A549 (cell line): ENCODE results near the gene ETV1. TPM values are rescaled to one million over a fixed set of nuclear protein-coding genes. Genes with fewer than 3 reads are reported as not detected.

Experiments used
- ATAC-seq, 2 experiments: fragments of 200-7000 bp in 1 of 2; fragments of >200 bp in 1 of 2; cut with Nextera tagmentation in 1 of 2; cut with Tn5 transposase in 1 of 2; 3 replicates each; pipeline versions ENCODE4 v1.8.0 to v1.9.1; 2018 to 2020; ENCODE audit warnings: mild to moderate bottlenecking in 1 of 2, moderate library complexity in 1 of 2
- CTCF ChIA-PET: fragments of 300-600 bp; sonication (Branson Sonifier 250); formaldehyde crosslinking; extraction: SDS; loops from one replicate; lab custom pipeline; 2021; ENCODE audit warnings: antibody characterized with exemption, inconsistent platforms; lab: Yijun Ruan, JAX
- POLR2A ChIA-PET: fragments of 350-600 bp; formaldehyde crosslinking; extraction: SDS; loops from one replicate; lab custom pipeline; 2021; ENCODE audit warnings: antibody characterized with exemption, inconsistent platforms; lab: Yijun Ruan, JAX
- DNase-seq, 2 experiments: peaks; one replicate each; pipeline versions ENCODE4 v3.0.0 to v3.0.0-alpha.2; 2011 to 2016; ENCODE audit warnings: low read depth in 1 of 2, low spot score in 1 of 2
- FAIRE-seq: peaks from 2 replicates; lab custom pipeline; 2011; peaks lifted over from hg19 to GRCh38; lab: Jason Lieb, UNC
- H3K27ac ChIP-seq, 2 experiments: fragments of >200 bp; sonication (Bioruptor Twin); formaldehyde crosslinking; 3 replicates each; pipeline ENCODE4 v1.5.1; 2016 to 2017
- H3K4me1 ChIP-seq: fragments of >200 bp; sonication (Bioruptor Twin); formaldehyde crosslinking; 3 replicates; pipeline ENCODE4 v1.6.1; 2016
- H3K4me2 ChIP-seq: fragments of >200 bp; sonication (Bioruptor Twin); formaldehyde crosslinking; 3 replicates; pipeline ENCODE4 v1.6.1; 2016
- H3K4me3 ChIP-seq: fragments of >200 bp; sonication (Bioruptor Twin); formaldehyde crosslinking; 3 replicates; pipeline ENCODE4 v1.5.1; 2016
- H3K9me3 ChIP-seq: fragments of >200 bp; sonication (Bioruptor Twin); formaldehyde crosslinking; 3 replicates; pipeline ENCODE4 v1.6.1; 2016
- ATOH8 ChIP-seq: fragments of 250-450 bp; sonication (Bioruptor Pico); IDR thresholded peaks from 2 replicates; pipeline ENCODE4 v1.5.0; 2020; ENCODE audit warnings: low read depth, mild to moderate bottlenecking, moderate library complexity
- BHLHE40 ChIP-seq: IDR thresholded peaks from 2 replicates; pipeline ENCODE4 v1.6.1; 2012; ENCODE audit warnings: low read depth, low read length, inconsistent platforms
- CBX2 ChIP-seq: fragments of 200-600 bp; sonication (generic); IDR thresholded peaks from 2 replicates; pipeline ENCODE4 v1.6.1; 2016; ENCODE audit warnings: low read depth, mild to moderate bottlenecking, borderline replicate concordance
- EHF ChIP-seq: fragments of 250-450 bp; sonication (Bioruptor Pico); IDR thresholded peaks from 2 replicates; pipeline ENCODE4 v1.5.0; 2020; ENCODE audit warnings: mild to moderate bottlenecking
- ESRRA ChIP-seq: fragments of 150-350 bp; IDR thresholded peaks from 2 replicates; pipeline ENCODE4 v1.6.1; 2014; ENCODE audit warnings: mild to moderate bottlenecking, low read length, borderline replicate concordance
- HEYL ChIP-seq: fragments of 250-450 bp; sonication (Bioruptor Pico); IDR thresholded peaks from 2 replicates; pipeline ENCODE4 v1.8.0; 2021; ENCODE audit warnings: mild to moderate bottlenecking, moderate library complexity
- HMGXB4 ChIP-seq: fragments of 250-450 bp; sonication (Bioruptor Pico); IDR thresholded peaks from 2 replicates; pipeline ENCODE4 v1.5.0; 2021; ENCODE audit warnings: mild to moderate bottlenecking, moderate library complexity, borderline replicate concordance
- HOXB5 ChIP-seq: fragments of 250-450 bp; sonication (Bioruptor Pico); IDR thresholded peaks from 2 replicates; pipeline ENCODE4 v1.5.0; 2020; ENCODE audit warnings: mild to moderate bottlenecking, moderate library complexity
- KDM1A ChIP-seq: fragments of 200-600 bp; sonication (generic); IDR thresholded peaks from 2 replicates; pipeline ENCODE4 v1.6.1; 2016; ENCODE audit warnings: low read depth, mild to moderate bottlenecking
- NPAS2 ChIP-seq: fragments of 250-450 bp; sonication (Bioruptor Pico); IDR thresholded peaks from 2 replicates; pipeline ENCODE4 v1.8.0; 2022; ENCODE audit warnings: mild to moderate bottlenecking, moderate library complexity, borderline replicate concordance
- RCOR1 ChIP-seq: fragments of 150-350 bp; IDR thresholded peaks from 2 replicates; pipeline ENCODE4 v1.6.1; 2014; ENCODE audit warnings: antibody characterized with exemption, low read length, low read depth
- REST ChIP-seq: fragments of 200-600 bp; sonication (generic); IDR thresholded peaks from 2 replicates; pipeline ENCODE4 v1.6.1; 2016; ENCODE audit warnings: antibody characterized with exemption, mild to moderate bottlenecking, moderate library complexity
- RNF2 ChIP-seq: fragments of 200-600 bp; sonication (generic); IDR thresholded peaks from 2 replicates; pipeline ENCODE4 v1.6.1; 2016; ENCODE audit warnings: low read depth, mild to moderate bottlenecking, antibody characterized with exemption, moderate library complexity, borderline replicate concordance
- TFCP2L1 ChIP-seq: fragments of 250-450 bp; sonication (Bioruptor Pico); IDR thresholded peaks from 2 replicates; pipeline ENCODE4 v1.5.0; 2021; ENCODE audit warnings: mild to moderate bottlenecking
- USF2 ChIP-seq: fragments of 450-650 bp; IDR thresholded peaks from 2 replicates; pipeline ENCODE4 v1.6.1; 2014; ENCODE audit warnings: antibody characterized with exemption
- WGBS: methylation state at CpG from one replicate; pipeline ENCODE4 v1.1.6; 2017; ENCODE audit errors: missing lambda C conversion rate; 5-methylcytosine and 5-hydroxymethylcytosine counted together
- polyA plus RNA-seq, 4 experiments: library from polyadenylated mRNA; depleted of rRNA in 3 of 4; stranded (reverse); fragments of >200 nt; fragmentation: RNase III in 1 of 4; extraction: RNeasy Plus Mini Kit Qiagen cat#74134 plus additional on column Dnase treatment in 1 of 4; gene quantifications; 2 replicates in 3 of 4; 3 replicates in 1 of 4; pipeline ENCODE4 v1.2.3, GENCODE V29; 2011 to 2017

ETV1 gene
- polyA plus RNA-seq, 2 of the 4 experiments (the other 2 are of a cell fraction): 1.3 to 6.2 TPM

- no peak for FAIRE-seq
- ChIA-PET CTCF (interaction anchor here (2.1 kb wide), 1 partner anchor 11 kb away, joined by 4 read pairs; no protein-coding TSS in a partner anchor), POLR2A (no interaction called here)
- H3K9me3 ChIP-seq: no peaks in the 10 kb centered on the region
- no peak overlapping the region for H3K4me3 ChIP-seq
- WGBS: 70% methylated on average over 4 of the region's 4 CpGs
- no peak for DNase-seq
- TF ChIP-seq HMGXB4 (CRISPR knock-in tag): no peak
- no peak for TF ChIP-seq NPAS2 (CRISPR knock-in tag)
- TF ChIP-seq HOXB5 (CRISPR knock-in tag): no peak
- TF ChIP-seq USF2: no peak
- no peaks in the 10 kb centered on the region for H3K4me1 ChIP-seq
- no peak overlapping the region for H3K4me2 ChIP-seq
- ATAC-seq: no peak
- H3K27ac ChIP-seq: no peak overlapping the region
Observed at GRCh38 chr7:13912715-13913278, 76.7 kb downstream of the ETV1 start.

- no peak for TF ChIP-seq HEYL (CRISPR knock-in tag)
- TF ChIP-seq KDM1A: no peak
- TF ChIP-seq TFCP2L1 (CRISPR knock-in tag): no peak
- no peak for TF ChIP-seq CBX2
- no peak for TF ChIP-seq RCOR1
- TF ChIP-seq REST: no peak
- no peak for TF ChIP-seq EHF (CRISPR knock-in tag)
- no peak for TF ChIP-seq ESRRA
- TF ChIP-seq BHLHE40: no peak
- no peak for TF ChIP-seq RNF2
- TF ChIP-seq ATOH8 (CRISPR knock-in tag): no peak
- WGBS: 66% methylated on average over 2 of the region's 2 CpGs
Observed at GRCh38 chr7:13911909-13912308, 77.6 kb downstream of the ETV1 start.

More at GRCh38 chr7:13911909-13912308, 77.6 kb downstream of the ETV1 start:
- no peak overlapping the region for H3K4me3 ChIP-seq
- H3K4me2 ChIP-seq: no peak overlapping the region
- CTCF ChIA-PET: interaction anchor here (2.1 kb wide), 1 partner anchor 12 kb away, joined by 4 read pairs; no protein-coding TSS in a partner anchor
- no peak overlapping the region for H3K27ac ChIP-seq
- H3K9me3 ChIP-seq: no peaks in the 10 kb centered on the region
- ATAC-seq (no peak), DNase-seq (no peak), FAIRE-seq (no peak)
- POLR2A ChIA-PET: no interaction called here
- no peaks in the 10 kb centered on the region for H3K4me1 ChIP-seq
